Activated CD8-positive, alpha-beta memory T cell treated with anti-CD3 and anti-CD28 coated beads, Interleukin-2, amount 50 U/mL, for 24 hours (primary cell): ENCODE data around the gene PHETA1.

Experiments
- DNase-seq: peaks from one replicate; pipeline ENCODE4 v3.0.0-alpha.2; 2020; ENCODE audit errors: extremely low read depth

PHETA1 gene

DNA sequence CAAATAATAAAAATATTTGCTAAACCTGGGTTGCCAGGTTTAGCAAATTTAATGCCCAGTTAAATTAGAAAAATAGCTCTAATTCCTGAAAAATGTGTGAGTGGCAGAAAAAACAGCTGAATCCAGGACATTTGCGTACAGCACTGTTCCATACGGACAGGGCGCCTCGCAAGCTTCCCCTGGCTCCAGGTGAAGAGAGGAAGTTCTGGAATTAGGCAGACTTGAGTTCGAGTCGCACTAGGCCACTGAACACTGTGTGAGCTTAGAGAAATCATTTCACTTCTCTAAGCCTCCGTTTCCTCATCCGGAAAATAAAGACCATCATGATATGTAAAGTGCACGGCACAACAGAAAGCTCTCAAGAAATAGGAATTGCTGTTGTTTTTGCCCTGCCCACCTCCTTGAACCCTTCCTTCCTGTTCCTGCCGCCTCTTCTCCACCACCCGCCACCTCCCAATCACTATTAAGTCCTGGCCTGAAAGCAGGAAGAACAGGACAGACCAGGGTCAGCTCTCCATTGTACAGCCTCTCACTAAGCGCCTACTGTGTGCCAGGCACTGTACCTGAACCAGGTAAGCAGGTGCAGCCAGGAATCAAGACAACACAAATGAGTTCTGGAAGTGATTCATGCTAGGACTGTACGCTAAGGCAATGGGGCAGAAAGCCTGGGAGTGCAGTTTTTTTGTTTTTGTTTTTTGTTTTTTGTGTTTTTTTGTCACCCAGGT, 763 bp upstream of the PHETA1 start:
- DNase-seq, result no peak

DNA sequence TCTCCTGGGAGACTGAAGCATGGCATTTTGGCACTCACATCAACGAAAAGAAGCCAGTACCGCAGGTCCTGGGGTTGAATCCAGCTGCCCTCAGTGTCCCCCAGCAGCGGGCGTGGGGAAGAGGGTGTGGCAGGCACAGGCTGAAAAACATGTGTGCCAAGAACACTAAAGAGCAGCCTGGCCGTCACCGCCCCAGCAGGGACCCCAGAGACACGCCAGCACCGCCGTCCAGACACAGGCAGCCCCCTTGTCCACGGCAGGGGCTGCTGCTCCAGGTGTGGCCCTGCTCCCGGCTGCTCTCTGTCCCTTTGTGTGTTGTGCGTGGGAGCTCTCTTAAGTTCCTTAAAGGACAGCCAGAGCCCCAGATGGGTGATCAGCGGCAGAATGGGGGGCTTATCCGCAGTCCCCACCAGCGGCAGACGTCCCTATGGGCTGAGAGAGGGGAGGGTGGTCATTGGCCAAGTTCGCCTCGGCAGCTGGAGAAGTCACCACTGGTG, 556 bp downstream of the PHETA1 start:
- DNase-seq, result no peak

DNA sequence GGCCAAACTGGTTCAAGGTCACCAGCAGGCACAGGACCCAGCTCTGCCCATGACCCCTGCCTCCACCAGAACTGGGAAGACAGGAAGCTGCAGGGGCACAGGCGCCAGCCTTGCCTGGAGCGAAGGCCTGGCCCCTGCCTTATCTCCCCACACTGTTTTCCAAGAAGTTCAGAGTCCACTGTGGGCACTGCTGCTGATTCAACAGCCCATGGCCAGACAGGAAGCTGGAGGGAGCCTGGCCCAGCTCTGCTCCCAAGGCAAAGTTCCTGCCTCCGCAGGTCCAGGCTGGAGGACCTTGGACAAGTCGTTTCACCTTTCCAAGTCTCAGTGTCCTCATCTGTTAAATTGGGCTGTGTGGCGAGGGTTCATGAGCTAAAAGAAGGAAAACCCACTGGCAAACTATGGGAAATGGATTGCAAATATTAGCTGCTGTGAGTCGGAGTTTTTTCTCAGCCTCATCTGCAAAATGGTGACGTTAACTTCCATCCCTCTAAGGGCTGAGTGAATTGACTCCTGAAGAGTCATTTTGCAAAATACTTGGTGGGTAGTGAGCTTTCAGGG, 1.2 kb downstream of the PHETA1 start:
- no peak for DNase-seq

- no peak for DNase-seq
Observed at GRCh38 chr12:111366583-111366982, 2.3 kb downstream of the PHETA1 start.

GRCh38 chr12:111366075-111366474, 2.8 kb downstream of the PHETA1 start:
- no peak for DNase-seq

GRCh38 chr12:111363578-111363977, 5.3 kb downstream of the PHETA1 start:
- DNase-seq, result no peak

- DNase-seq, result no peak
Observed at GRCh38 chr12:111362687-111363475, 6.0 kb downstream of the PHETA1 start.

- DNase-seq, result no peak
Observed at GRCh38 chr12:111361717-111362576, 6.9 kb downstream of the PHETA1 start.

DNA sequence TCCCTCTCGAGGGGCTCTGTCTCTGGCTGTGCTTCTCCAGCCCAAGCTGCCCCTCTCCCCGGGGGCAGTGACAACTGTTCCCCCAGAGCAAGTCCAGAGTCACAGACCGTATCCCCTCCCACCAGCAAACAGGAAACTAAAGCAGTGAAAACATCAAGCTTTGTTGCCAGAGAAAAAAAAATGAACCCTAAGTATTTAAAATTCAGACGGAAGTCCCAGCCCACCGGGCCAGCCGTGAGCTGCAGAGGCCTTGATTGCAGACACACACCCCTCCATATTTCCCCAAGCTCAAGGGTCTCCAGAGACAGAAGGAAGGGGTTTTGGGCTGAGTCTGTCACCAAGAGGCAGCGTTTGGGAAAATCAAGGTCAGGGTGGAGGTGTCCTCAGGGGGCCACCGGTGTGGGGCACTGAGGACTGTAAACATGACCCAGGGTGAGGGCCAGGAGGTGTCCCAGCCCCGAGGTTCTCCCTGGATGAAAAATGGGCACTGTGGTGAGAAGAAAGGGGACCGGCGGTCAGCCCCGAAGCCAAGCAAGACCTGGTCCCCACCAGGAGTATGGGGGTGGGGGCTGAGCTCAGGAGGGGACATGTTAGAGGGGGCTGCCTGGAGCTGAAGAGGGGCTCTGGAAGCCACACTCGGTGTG, 7.7 kb downstream of the PHETA1 start:
- DNase-seq, result no peak

DNA sequence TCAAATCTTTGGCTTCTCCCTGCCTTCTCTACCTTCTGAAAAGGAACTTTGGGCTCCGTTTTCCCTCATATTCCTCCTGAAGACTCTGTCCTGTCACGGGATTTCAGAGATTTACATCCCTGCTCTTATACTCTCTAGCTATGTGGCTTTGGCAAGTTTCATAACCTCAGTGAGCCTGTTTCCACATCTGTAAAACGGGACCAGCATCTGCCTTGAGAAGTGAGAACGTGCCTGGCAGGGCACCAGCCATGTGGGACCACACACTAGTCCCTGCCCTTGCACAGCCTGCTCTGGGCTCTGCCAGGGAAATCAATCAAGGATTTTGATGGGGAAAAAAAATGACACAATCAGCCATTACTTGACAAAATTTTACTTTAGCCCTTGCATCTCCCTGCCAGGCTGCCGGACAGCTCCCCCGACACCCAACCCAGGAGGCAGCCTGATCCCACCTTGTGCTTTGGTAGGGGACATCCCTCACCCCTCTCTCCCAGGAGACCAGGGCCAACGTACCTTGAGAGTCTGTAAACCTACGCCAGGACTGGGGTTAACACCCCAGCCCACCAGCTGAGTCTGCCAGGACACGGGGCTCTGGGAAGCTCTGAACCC, 8.5 kb downstream of the PHETA1 start:
- DNase-seq, result no peak

GRCh38 chr12:111359914-111360276, 9.0 kb downstream of the PHETA1 start:
- no peak for DNase-seq

DNA sequence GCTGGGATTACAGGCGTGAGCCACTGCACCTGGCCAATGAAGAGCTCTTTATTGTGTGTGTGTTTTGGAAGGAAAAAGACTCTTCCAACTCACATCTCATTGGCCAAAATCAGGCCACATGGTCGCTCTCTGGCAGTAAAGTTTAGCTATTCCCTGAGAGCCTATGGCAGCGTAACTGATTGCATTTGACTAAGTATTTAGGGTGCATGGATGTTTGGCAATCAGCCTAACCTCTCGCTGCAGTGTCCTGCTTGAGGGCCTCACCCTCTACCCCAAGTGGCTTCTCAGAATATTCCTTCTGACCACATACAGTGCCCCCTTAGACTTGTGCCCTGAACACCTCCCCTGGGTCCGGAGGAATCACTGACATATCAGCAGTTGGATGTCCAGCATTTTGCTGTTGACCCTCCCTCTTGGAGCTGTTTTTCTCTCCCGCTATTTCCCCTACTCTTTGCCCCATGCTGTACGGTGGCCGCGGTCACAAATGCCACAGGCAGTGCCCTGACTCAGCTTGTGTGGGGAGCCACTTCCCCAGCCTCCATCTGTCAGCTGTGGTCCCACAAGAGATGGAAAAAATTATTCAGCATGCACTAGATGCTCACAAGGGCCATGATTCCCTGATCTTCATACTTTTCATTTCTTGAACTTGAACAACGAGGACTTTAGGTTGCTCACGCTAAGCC, 9.5 kb downstream of the PHETA1 start:
- peak; percentile 15 for DNase-seq

DNA sequence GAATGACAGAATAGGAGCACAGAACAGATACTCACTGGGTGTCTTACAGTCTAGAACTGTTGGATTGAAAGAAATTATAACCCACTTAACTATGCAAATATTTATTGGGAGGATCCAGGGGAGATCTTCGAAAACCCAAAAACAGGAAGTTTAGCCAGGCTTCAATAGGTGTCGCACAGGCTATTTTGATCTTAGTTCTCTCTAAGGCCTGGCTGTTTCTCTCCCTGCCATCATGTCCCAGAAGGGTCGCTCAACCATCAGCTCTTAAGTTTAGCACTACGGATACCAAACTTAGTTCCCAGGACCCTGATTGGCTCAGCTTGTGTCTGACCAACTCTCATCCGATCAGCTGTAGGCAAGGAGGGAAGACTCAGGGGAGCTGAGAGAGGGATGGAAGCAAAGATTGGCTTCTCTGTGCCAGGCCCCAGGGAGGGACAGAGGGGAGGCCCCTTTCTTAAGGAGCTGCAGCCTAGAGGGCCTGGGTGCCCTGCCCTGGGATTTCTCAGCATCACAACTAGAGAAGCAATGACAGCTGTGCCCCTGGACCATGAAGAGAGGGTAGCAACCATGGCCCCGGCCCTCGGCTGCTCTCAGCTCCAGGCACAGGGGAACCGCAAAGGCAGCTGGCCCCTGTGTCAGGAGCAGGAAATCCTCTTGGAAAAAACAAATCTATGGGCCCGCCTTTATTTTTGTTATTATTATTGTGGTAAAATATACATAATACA, 13.5 kb downstream of the PHETA1 start:
- no peak for DNase-seq

DNA sequence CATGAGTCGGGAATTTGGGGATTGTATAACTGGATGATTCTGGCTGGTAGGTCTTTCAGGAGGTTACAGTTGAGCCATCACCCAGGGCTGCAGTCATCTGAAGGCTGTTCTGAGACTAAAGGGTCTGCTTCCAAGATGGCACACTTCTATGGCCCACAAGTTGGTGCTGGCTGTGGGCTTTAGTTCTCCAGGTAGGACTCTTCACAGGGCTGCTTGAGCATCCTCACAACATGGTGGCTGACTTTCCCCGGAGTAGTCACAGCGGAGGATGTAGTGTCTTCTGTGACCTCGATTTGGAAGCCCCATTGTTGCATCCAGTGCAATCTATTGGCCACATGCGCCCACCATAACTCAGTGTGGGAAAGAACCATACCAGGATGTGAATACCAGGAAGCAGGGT, 14.4 kb downstream of the PHETA1 start:
- DNase-seq, result no peak

DNA sequence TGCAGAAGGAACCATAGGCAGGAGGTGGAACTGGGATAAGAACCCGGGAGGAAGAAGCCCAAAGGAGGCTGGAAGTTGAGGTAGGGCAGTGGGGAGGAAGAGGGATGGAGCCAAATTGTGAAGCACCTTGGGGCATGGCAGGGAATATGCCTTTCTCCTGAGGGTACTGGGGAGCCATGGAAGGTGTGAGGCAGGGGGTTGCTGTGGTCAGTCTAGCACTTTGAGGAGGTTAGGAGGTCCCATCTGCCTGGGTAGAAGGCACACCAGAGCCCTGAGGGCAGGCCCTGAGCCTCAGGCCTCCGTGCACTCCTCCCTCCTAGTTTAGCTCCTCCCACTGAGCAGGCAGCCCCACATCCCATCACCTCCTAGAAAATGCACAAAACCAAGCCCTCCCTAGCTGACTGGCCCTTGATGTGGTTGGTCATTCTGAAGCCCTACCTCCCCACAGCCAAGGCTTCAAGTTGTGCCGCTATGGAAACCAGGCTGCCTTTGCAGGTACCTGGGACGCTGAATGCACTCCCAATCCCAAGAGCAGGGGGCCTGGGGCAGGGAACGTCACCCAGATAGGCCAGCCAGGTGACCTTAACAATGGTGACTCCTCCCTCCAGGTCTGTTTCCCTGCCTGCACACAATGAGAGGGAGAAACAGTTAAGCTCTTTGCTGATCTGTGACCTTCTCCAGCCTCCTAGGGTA, 15.1 kb downstream of the PHETA1 start:
- no peak for DNase-seq

DNA sequence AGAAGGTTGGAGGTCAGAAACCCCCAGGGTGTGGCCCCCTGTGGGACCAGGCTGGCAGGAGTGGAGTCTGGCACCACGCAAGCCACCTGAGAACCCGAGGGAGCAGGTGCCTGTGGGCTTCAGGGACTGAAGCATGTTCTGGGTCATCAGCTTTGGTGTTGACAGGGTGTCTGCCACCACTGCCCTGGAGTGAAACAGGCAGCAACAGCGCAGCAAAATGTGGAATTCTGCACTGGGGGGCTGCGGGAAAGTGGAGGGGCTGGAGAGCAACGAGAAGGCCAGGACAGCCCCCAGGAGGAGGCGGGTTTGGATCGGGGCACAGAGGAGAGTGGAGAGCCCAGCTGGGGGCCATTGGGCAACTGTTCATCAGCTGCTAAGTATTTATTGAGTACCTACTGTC, 15.9 kb downstream of the PHETA1 start:
- no peak for DNase-seq

GRCh38 chr12:111352296-111352993, 16.4 kb downstream of the PHETA1 start:
- DNase-seq, result no peak

- no peak for DNase-seq
Observed at GRCh38 chr12:111351026-111351425, 17.9 kb downstream of the PHETA1 start.
